NCI-H2196 (cell line): ENCODE measurements around the gene DUOX2.

Experiments used
- DNase-seq: peaks from one replicate; lab custom pipeline; 2025; ENCODE audit not compliant: unreplicated experiment; lab: John Stamatoyannopoulos, UW

The DUOX2 gene

DNA sequence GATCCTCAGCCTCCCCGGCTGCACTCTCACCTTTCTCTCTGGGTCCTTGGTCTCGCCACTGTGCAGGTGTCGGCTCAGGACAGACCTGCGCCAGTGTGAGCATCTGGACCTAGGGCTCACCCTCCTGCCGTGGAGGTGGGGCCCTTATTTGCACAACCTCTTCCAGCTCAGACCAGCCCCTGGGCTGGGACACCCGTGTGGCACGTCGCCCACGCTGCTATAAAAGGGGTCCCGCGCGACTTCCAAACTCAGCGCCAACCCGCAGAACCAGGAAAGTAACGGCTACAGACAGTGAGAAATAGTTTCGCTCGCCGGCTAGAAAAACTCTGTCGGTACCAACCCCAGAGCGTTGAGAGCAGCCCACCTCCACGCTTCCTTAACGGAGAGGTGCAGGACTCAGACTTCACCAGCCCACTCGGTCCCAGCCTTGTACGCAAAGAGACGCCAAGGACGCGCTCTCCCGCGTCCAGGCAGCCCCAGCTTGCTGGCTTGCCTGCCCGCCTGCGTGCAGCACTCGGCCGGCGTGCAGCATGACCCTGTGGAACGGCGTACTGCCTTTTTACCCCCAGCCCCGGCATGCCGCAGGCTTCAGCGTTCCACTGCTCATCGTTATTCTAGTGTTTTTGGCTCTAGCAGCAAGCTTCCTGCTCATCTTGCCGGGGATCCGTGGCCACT lies at the start of gene DUOX2, which contains the start of gene DUOXA2:
Gene DUOX2 (minus strand): TSS at position 97 of the 675 bp plus-strand sequence. CDS start 761 bp downstream, outside the sequence.
Gene DUOXA2 (plus strand): TSS at position 251 of the 675 bp plus-strand sequence. CDS start 280 bp downstream, at position 531.
- DNase-seq, result no peak

DNA sequence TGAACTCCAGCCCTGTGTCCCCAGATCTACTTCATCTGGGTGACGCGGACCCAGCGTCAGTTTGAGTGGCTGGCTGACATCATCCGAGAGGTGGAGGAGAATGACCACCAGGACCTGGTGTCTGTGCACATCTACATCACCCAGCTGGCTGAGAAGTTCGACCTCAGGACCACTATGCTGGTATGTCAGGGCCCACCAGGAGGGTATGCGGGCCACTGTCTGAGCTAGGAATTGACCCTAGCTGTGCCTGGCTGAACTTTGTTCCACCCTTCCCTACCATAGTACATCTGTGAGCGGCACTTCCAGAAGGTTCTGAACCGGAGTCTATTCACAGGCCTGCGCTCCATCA lies 49.5 kb upstream of the DUOX2 start:
- no peak for DNase-seq

GRCh38 chr15:45162771-45163507 lies 49.0 kb upstream of the DUOX2 start:
- DNase-seq, result peak; percentile 58

DNA sequence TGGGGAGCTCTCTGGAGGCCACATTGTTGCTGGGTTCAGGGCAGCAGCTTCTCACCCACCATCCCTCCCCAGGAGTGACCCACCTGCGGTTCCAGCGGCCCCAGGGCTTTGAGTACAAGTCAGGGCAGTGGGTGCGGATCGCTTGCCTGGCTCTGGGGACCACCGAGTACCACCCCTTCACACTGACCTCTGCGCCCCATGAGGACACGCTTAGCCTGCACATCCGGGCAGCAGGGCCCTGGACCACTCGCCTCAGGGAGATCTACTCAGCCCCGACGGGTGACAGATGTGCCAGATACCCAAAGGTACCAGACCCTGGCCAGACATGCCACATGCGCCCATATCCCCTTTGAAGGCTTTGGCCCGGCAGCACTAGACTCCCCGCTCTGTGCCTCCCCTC lies 47.7 kb upstream of the DUOX2 start:
- no peak for DNase-seq

GRCh38 chr15:45157974-45158373 lies 44.0 kb upstream of the DUOX2 start:
- DNase-seq, result no peak

- DNase-seq, result no peak
Observed at GRCh38 chr15:45156744-45157455, 42.9 kb upstream of the DUOX2 start.

DNA sequence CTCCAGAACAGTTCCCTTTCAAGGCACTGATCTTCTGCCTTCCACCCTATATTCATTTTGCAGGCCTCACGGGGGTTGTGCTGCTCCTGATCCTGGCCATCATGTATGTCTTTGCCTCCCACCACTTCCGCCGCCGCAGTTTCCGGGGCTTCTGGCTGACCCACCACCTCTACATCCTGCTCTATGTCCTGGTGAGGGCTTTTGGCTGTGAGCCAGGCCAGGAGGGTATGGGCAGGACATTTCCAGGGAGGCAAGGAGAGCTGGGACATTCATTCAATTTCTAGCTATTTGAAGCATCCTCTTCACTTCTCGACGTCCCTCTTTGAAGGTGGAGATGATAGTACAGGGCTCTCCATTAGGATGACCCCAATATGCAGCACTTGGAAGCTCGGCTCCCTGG lies 41.8 kb upstream of the DUOX2 start:
- DNase-seq, result no peak

DNA sequence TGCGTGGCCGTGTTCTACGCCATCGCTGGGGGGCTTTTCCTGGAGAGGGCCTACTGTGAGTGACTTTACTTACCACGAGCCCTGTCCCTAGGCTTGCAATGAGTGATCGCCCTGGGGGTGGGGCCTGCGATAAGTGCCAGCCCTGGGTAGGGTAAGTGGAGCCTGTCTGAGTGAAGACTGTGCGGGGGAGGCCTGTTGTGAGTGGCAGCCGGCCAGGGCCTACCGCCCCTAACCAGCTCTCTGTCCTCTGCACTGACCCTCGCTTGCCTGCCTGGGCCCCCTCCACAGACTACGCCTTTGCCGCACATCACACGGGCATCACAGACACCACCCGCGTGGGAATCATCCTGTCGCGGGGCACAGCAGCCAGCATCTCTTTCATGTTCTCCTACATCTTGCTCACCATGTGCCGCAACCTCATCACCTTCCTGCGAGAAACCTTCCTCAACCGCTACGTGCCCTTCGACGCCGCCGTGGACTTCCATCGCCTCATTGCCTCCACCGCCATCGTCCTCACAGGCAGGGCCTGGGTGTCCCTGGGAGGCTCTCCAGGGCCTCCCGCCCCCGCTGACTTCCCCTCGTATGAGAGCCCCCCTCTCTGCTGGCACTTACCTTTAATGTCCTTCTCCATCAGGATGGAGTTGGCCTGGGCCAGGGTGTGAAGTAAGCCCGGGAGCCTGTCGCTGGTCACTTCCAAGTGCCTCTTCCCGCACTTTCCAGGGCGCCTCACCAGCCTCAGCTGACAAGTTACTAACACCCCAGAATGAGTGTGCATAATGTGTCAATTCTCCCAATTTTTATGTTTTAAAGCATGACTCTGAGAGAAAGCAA lies 38.2 kb upstream of the DUOX2 start:
- DNase-seq, result no peak

DNA sequence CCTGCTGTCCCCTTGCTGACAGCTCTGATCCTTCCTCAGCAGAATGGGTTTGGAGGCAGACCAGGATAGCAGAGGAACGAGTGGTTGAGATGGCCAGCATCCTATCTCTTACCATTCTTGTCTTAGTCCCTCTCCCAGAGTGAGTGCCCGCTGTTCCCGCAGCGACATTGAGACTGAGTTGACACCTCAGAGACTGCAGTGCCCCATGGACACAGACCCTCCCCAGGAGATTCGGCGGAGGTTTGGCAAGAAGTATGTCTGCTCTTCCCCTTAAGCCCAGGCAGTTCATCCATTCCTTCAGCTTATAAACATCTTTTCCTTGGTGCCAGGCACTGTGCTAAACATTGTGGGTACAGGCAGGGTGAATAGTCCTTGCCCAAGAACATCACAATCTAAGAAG lies 37.0 kb upstream of the DUOX2 start:
- DNase-seq, result no peak

DNA sequence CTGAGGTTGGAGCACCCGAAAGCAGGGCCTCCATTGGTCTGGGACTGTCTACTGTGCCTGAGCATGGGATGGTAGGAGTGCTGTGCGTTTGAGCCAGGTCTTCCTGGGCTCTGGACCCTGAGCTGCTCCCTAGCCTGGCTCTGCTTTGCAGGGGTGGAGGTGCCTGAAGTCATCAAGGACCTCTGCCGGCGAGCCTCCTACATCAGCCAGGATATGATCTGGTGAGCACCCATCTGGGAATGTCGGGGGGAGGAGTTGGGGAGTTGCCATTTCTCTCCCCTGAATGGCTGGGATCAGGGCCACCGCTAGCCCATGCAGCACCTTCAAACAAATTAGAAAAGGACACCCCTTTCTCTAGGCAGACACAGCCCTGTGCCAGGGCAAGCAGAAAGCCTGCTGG lies 36.5 kb upstream of the DUOX2 start:
- no peak for DNase-seq

DNA sequence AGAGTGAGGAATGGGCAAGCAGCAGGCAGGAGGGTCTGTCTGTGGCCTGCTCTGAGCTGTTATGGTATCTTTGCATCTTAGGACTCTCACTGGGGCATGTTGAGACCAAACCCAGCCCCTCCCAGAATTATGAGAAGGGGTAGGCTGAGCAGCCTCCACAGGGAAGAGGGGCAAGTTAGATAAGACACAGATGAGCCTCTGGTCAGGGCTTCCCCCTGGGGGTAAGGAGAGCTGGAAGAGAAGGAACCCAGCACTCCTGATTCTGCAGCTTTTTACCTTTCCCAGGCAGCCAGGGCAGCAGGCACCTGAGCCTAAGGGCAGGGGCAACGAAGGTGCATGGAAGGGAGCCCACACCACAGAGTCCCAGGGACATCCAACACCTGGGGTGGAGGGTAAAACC lies 35.1 kb upstream of the DUOX2 start:
- DNase-seq, result no peak

GRCh38 chr15:45148076-45149059 lies 34.4 kb upstream of the DUOX2 start:
- DNase-seq, result no peak

DNA sequence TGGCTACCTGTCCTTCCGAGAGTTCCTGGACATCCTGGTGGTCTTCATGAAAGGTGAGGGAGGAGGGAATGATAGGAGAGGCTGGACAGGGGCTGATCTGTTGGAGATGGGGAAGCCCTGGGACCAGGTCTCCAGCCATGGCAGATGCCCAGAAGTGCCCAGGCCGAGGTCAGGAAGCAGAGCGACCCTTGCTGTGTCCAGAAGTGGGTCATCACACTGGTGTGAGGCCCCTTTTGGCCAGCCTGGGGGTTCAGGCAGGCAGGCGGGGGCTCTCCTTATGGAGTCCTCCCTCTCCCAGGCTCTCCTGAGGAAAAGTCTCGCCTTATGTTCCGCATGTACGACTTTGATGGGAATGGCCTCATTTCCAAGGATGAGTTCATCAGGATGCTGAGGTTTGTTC lies 33.6 kb upstream of the DUOX2 start:
- DNase-seq, result no peak

DNA sequence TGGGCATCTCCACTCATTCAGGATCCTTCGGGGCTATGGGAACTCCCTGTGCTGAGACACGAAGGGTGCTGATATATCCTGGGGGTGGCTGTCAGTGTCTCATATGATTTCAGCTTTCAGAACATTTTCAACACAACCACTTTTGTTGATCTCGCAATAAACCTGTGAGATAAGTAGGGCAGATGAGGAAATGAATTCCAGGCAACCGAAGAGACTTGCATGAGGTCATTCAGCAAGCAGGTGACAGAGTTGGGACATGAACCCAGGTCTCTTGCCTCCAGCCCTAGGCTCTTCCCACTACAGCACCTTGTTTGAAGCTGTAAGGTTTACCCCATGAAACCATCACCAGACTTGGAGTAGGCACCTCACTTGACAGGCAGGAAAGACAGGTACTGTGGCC lies 32.4 kb upstream of the DUOX2 start:
- no peak for DNase-seq

GRCh38 chr15:45144775-45145174 lies 30.8 kb upstream of the DUOX2 start:
- DNase-seq, result no peak

GRCh38 chr15:45143946-45144345 lies 30.0 kb upstream of the DUOX2 start:
- DNase-seq, result no peak

GRCh38 chr15:45143056-45143455 lies 29.1 kb upstream of the DUOX2 start:
- DNase-seq, result no peak

DNA sequence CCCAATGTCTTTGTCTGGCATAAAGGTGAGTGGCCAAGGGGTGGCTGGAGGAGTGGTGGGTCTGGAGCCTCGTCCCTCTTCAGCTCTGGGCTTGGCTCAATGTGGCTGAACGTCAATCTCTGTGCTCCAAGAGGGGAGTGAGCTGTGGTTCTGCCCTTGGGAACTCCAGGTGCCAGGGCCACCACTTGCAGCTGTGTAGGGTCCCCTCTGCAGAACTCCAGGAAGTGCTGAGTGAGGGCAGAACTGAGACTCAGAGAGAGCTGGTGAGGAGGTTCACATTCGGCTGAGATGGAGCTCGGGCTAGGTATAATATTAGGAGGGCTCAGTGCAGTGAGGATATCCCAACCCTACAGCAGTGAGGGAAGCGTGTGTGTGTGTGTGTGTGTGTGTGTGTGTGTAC lies 27.4 kb upstream of the DUOX2 start:
- no peak for DNase-seq

- DNase-seq, result no peak
Observed at GRCh38 chr15:45140557-45141250, 26.7 kb upstream of the DUOX2 start.
